K562 (cell line): Measurements from ENCODE around the gene DNAI1. TPM values are rescaled to one million over a fixed set of nuclear protein-coding genes. Genes with fewer than 3 reads are reported as not detected.

ENCODE experiments used
- ATAC-seq: fragments of 200-7000 bp; cut with Tn5 transposase; 3 replicates; pipeline ENCODE4 v1.9.1; 2020; ENCODE audit warnings: moderate library complexity
- BruUV-seq: library from RNA; stranded (reverse); fragments of 400-500 nt; replicated peaks from 2 replicates; lab custom pipeline; 2021; lab: Mats Ljungman, UMichigan
- CTCF ChIA-PET: fragments of 300-600 bp; formaldehyde crosslinking; extraction: SDS; loops from one replicate; lab custom pipeline; 2021; ENCODE audit warnings: low intra/inter-chr PET ratio; lab: Yijun Ruan, JAX
- POLR2A ChIA-PET: fragments of 300-600, 350-650 bp; sonication (Branson Sonifier 250); formaldehyde crosslinking; extraction: SDS; loops from one replicate; lab custom pipeline; 2021; ENCODE audit warnings: antibody characterized with exemption, inconsistent platforms; lab: Yijun Ruan, JAX
- DNase-seq, 4 experiments: peaks; one replicate each; pipeline versions ENCODE4 v3.0.0 to v3.0.0-alpha.2; 2011 to 2018; ENCODE audit warnings: low spot score in 3 of 4, mixed read lengths in 3 of 4; ENCODE audit errors: extremely low read depth in 1 of 4
- FAIRE-seq: peaks from 2 replicates; lab custom pipeline; 2011; peaks lifted over from hg19 to GRCh38; lab: Jason Lieb, UNC
- H2AFZ ChIP-seq: 2 replicates; pipeline ENCODE4 v1.6.0; 2011; ENCODE audit warnings: low read depth, low read length, control low read depth, inconsistent platforms
- H3K27ac ChIP-seq: fragments of 200-600 bp; 3 replicates; pipeline ENCODE4 v1.8.0; 2011; ENCODE audit warnings: low read depth, mild to moderate bottlenecking, control low read depth, inconsistent platforms, low read length, moderate library complexity, mixed read lengths; ENCODE audit errors: extremely low read depth
- H3K27me3 ChIP-seq, 2 experiments: fragments of 300-600 bp in 1 of 2; 2 replicates in 1 of 2; 3 replicates in 1 of 2; pipeline versions ENCODE4 v1.6.0 to v1.8.0; 2011; ENCODE audit warnings: inconsistent platforms in 2 of 2, low read length in 2 of 2, mild to moderate bottlenecking in 1 of 2, mixed read lengths in 1 of 2, moderate library complexity in 1 of 2; ENCODE audit not compliant: control insufficient read depth in 2 of 2, insufficient read depth in 2 of 2
- H3K36me3 ChIP-seq: fragments of 300-600 bp; 3 replicates; pipeline ENCODE4 v1.8.0; 2011; ENCODE audit warnings: mild to moderate bottlenecking, low read length, inconsistent platforms; ENCODE audit not compliant: control insufficient read depth, insufficient read depth
- H3K4me1 ChIP-seq, 2 experiments: fragments of 200-600 bp in 1 of 2; replicated peaks in 1 of 2; 2 replicates in 1 of 2; 3 replicates in 1 of 2; pipeline versions ENCODE4 v1.5.1 to v1.8.0; 2011; ENCODE audit warnings: inconsistent platforms in 2 of 2, low read length in 2 of 2, mild to moderate bottlenecking in 1 of 2, mixed read lengths in 1 of 2, moderate library complexity in 1 of 2; ENCODE audit not compliant: control insufficient read depth in 2 of 2, insufficient read depth in 2 of 2
- H3K4me2 ChIP-seq: 2 replicates; pipeline ENCODE4 v1.6.1; 2011; ENCODE audit warnings: low read length, control low read depth, inconsistent platforms, mixed read lengths; ENCODE audit not compliant: insufficient read depth
- H3K4me3 ChIP-seq: fragments of 200-600 bp; sonication (generic), shearing (Covaris generic); 2 replicates; pipeline ENCODE4 v1.5.1; 2016; ENCODE audit warnings: control low read depth, inconsistent platforms
- H3K79me2 ChIP-seq: fragments of 200-600 bp; 3 replicates; pipeline ENCODE4 v1.8.0; 2011; ENCODE audit warnings: low read length, inconsistent platforms; ENCODE audit not compliant: control insufficient read depth, insufficient read depth
- H3K9ac ChIP-seq, 2 experiments: 2 replicates each; pipeline versions ENCODE4 v1.6.0 to v1.6.1; 2011; ENCODE audit warnings: low read depth in 2 of 2, low read length in 2 of 2, control low read depth in 1 of 2, inconsistent platforms in 1 of 2, mild to moderate bottlenecking in 1 of 2, mixed read lengths in 1 of 2; ENCODE audit not compliant: insufficient read depth in 1 of 2
- H3K9me1 ChIP-seq: one replicate; pipeline ENCODE4 v1.6.0; 2011; ENCODE audit warnings: inconsistent platforms, mild to moderate bottlenecking, low read length, moderate library complexity; ENCODE audit not compliant: control insufficient read depth, insufficient read depth
- H3K9me3 ChIP-seq: replicated peaks from 2 replicates; pipeline ENCODE4 v1.5.1; 2011; ENCODE audit warnings: low read depth, low read length, inconsistent platforms; ENCODE audit not compliant: control insufficient read depth, insufficient read depth
- H4K20me1 ChIP-seq: replicated peaks from 2 replicates; pipeline ENCODE4 v1.6.1; 2011; ENCODE audit warnings: low read length, inconsistent platforms, mixed read lengths; ENCODE audit not compliant: control insufficient read depth, insufficient read depth
- KDM5B ChIP-seq: fragments of 200-600 bp; sonication (generic); IDR thresholded peaks from 2 replicates; pipeline ENCODE4 v1.6.1; 2012; ENCODE audit warnings: low read depth, mild to moderate bottlenecking, moderate library complexity, low read length, control low read depth, inconsistent platforms; ENCODE audit not compliant: insufficient replicate concordance
- KHSRP ChIP-seq: fragments of 450-650 bp; IDR thresholded peaks from 2 replicates; pipeline ENCODE4 v1.6.1; 2017
- SLC30A9 ChIP-seq: fragments of 250-450 bp; sonication (Bioruptor Pico); IDR thresholded peaks from 2 replicates; pipeline ENCODE4 v1.8.0; 2022; ENCODE audit warnings: mild to moderate bottlenecking, moderate library complexity
- TCFL5 ChIP-seq: fragments of 250-450 bp; sonication (Bioruptor Pico); conservative IDR thresholded peaks from 2 replicates; pipeline ENCODE4 v1.6.1; 2021; ENCODE audit warnings: mild to moderate bottlenecking, moderate library complexity, matching md5 sums
- ZBTB33 ChIP-seq: sonication (generic); formaldehyde crosslinking; IDR thresholded peaks from 2 replicates; pipeline ENCODE4 v1.8.1; 2023; ENCODE audit warnings: mild to moderate bottlenecking, missing genetic modification reagents
- ZNF639 ChIP-seq, 2 experiments: fragments of 200-800 bp in 1 of 2; sonication (Bioruptor generic) in 1 of 2; sonication (generic) in 1 of 2; formaldehyde crosslinking in 1 of 2; IDR thresholded peaks in 1 of 2; conservative IDR thresholded peaks in 1 of 2; 2 replicates each; pipeline versions ENCODE4 v1.5.0 to v1.6.1; 2016 to 2020; ENCODE audit warnings: missing compliant biosample characterization in 1 of 2, missing genetic modification characterization in 1 of 2, missing genetic modification reagents in 1 of 2
- ZZZ3 ChIP-seq: fragments of 450-650 bp; IDR thresholded peaks from 2 replicates; pipeline ENCODE4 v1.6.1; 2016; ENCODE audit warnings: antibody characterized with exemption, mild to moderate bottlenecking, moderate library complexity
- WGBS: fragments of 100-300 bp; shearing (Covaris generic); methylation state at CpG from one replicate; pipeline ENCODE4 v1.1.6; 2016; ENCODE audit warnings: low coverage, mixed read lengths; ENCODE audit not compliant: insufficient coverage; ENCODE audit errors: missing lambda C conversion rate; 5-methylcytosine and 5-hydroxymethylcytosine counted together
- in situ Hi-C: fragments of 300-500 bp; cut with MboI; formaldehyde crosslinking; loops from 4 replicates; pipeline ENCODE4 v1.15.0; 2018; ENCODE audit warnings: inconsistent platforms, mixed read lengths
- intact Hi-C: fragments of 100-400 bp; cut with micrococcal nuclease; formaldehyde crosslinking; loops from 2 replicates; pipeline ENCODE4 v1.14.2; 2022
- polyA plus RNA-seq, 8 experiments: library from polyadenylated mRNA; depleted of rRNA in 4 of 8; stranded (reverse) in 5 of 8; unstranded in 3 of 8; fragments of >200 nt; fragmentation: Nextera tagmentation in 2 of 8; fragmentation: Illumina TruSeq in 1 of 8; extraction: Ambion mirVana in 2 of 8; extraction: Trizol in 1 of 8; gene quantifications; 2 replicates each; pipeline versions ENCODE4 v1.2.1 to v1.2.3, GENCODE V29; 2011 to 2014; ENCODE audit warnings: inconsistent platforms in 1 of 8, missing spikeins in 1 of 8
- total RNA-seq, 7 experiments: library from RNA; depleted of rRNA in 6 of 7; stranded (reverse); fragments of >200 nt in 6 of 7; fragmentation: Illumina TruSeq in 2 of 7; extraction: Trizol in 2 of 7; gene quantifications; 2 replicates each; pipeline versions ENCODE4 v1.2.1 to v1.2.3, GENCODE V29; 2011 to 2021; ENCODE audit warnings: low replicate concordance in 1 of 7
- TF ChIP-seq, protein P1 (sequence below): sonication (generic); formaldehyde crosslinking; IDR thresholded peaks from 2 replicates; pipeline ENCODE4 v1.8.1; 2022; ENCODE audit warnings: missing genetic modification reagents

The DNAI1 gene
- total and polyA plus RNA-seq, 9 of the 15 experiments (the other 6 are each of a cell fraction or from before 2014, with no cell fraction given): 0.01 to 0.17 (median 0.04) TPM; not detected in 6

DNA sequence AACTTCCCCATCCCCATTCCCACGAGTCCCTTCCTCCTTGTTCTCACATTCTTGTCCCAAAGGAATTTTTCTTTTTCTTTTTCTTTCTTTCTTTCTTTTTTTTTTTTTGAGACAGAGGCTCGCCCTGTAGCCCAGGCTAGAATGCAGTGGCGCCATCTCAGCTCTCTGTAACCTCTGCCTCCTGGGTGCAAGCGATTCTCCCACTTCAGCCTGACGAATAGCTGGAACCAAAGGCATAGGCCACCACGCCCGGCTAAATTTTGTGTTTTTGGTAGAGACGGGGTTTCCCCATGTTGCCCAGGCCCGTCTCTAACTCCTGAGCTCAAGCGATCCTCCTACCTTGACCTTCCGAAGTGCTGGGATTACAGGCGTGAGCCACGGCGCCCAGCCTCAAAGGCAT lies 751 bp downstream of the DNAI1 start:
- no peak overlapping the region for H3K4me2 ChIP-seq
- POLR2A ChIA-PET: no interaction called here
- no peak overlapping the region for H3K27ac ChIP-seq
- H3K4me3 ChIP-seq: no peak overlapping the region
- H3K9ac ChIP-seq: no peak overlapping the region
- 39% methylated on average over 7 of the region's 14 CpGs for WGBS
- ATAC-seq (no peak), DNase-seq (no peak), FAIRE-seq (no peak)
- no peaks in the 10 kb centered on the region for H3K36me3 ChIP-seq
- CTCF ChIA-PET: no interaction called here
- no peaks in the 10 kb centered on the region for H3K27me3 ChIP-seq
- H3K79me2 ChIP-seq: peaks cover 4% of the 10 kb centered on the region; the same call in 1 of the 3 replicates
- intact Hi-C loops (no loop called here), in situ Hi-C loops (no loop called here)
- no TSS peak for BruUV-seq
- no peak overlapping the region for H2AFZ ChIP-seq
- H3K9me3 ChIP-seq: no peaks in the 10 kb centered on the region
- TF ChIP-seq ZZZ3: no peak
- no peak for TF ChIP-seq KHSRP
- TF ChIP-seq, protein P1, sequence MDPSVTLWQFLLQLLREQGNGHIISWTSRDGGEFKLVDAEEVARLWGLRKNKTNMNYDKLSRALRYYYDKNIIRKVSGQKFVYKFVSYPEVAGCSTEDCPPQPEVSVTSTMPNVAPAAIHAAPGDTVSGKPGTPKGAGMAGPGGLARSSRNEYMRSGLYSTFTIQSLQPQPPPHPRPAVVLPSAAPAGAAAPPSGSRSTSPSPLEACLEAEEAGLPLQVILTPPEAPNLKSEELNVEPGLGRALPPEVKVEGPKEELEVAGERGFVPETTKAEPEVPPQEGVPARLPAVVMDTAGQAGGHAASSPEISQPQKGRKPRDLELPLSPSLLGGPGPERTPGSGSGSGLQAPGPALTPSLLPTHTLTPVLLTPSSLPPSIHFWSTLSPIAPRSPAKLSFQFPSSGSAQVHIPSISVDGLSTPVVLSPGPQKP: no peak
- TF ChIP-seq TCFL5 (CRISPR knock-in tag): no peak
- TF ChIP-seq ZBTB33 (CRISPR knock-in tag): no peak
- no peak for TF ChIP-seq ZNF639 (CRISPR knock-in tag; conservative IDR thresholded peaks at IDR 0.05 in 1 of 2, IDR thresholded peaks at IDR 0.05 in 1 of 2)
- TF ChIP-seq SLC30A9 (CRISPR knock-in tag): no peak
- TF ChIP-seq KDM5B: no peak
- peaks cover 4 to 22% of the 10 kb centered on the region in 2 experiments; a peak in 4 of 5 replicates for H3K4me1 ChIP-seq
- H3K9me1 ChIP-seq: no peaks in the 10 kb centered on the region
- peaks cover 8% of the 10 kb centered on the region; the same call in 1 of the 2 replicates for H4K20me1 ChIP-seq
